ENCODE results near the gene C10orf71.

The C10orf71 gene

DNA sequence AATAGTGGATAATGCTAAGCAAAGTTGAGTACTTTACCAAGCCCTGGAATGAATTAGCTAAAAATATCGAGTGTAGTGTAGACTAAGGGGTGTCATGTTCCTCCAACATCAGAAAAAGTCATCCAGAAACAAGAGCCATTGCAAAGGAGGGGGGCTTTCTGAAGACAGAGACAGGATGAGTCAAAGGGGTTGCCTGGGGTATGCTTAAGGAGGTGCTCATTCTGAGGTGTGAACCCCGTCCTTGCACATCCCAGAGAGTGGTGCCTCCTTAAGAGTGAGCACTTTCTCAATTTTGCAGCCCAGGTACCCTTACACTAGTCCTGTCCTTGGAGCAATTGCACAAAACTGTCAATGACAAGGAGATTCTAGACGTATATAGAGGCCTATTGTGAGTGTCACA lies 43.1 kb upstream of the C10orf71 start:
- TF ChIP-seq, protein P1, sequence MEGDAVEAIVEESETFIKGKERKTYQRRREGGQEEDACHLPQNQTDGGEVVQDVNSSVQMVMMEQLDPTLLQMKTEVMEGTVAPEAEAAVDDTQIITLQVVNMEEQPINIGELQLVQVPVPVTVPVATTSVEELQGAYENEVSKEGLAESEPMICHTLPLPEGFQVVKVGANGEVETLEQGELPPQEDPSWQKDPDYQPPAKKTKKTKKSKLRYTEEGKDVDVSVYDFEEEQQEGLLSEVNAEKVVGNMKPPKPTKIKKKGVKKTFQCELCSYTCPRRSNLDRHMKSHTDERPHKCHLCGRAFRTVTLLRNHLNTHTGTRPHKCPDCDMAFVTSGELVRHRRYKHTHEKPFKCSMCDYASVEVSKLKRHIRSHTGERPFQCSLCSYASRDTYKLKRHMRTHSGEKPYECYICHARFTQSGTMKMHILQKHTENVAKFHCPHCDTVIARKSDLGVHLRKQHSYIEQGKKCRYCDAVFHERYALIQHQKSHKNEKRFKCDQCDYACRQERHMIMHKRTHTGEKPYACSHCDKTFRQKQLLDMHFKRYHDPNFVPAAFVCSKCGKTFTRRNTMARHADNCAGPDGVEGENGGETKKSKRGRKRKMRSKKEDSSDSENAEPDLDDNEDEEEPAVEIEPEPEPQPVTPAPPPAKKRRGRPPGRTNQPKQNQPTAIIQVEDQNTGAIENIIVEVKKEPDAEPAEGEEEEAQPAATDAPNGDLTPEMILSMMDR (IDR thresholded peaks at IDR 0.05; ENCODE audit: insufficient read depth, low read length, missing control alignments): no peak
- no peak for DNase-seq (ENCODE audit: low read depth, low spot score)
- no peak overlapping the region for H3K4me3 ChIP-seq (ENCODE audit: low read depth, low read length)
- CTCF ChIA-PET: no interaction called here
- POLR2A ChIA-PET: no interaction called here

DNA sequence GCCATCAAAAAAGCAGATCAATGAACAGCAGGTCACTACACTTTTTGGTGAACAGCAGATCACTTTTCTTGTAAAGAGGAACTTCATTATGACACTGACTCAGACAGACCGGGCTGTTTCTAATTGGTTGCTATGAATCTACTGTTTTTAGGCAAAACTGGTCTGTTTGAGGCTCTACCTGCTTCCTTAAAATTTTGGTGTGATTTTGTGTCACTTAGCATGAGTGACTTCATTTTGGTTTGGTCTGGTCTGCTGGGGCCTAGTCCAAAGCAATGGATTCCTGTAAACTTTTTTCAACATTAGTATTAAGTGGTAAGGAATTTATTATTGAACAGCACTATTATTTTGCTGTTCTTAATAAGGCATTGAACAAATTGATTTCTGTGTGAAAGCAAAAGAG lies 41.8 kb upstream of the C10orf71 start:
- TF ChIP-seq, protein P1 (IDR thresholded peaks at IDR 0.05; ENCODE audit: insufficient read depth, low read length, missing control alignments): no peak
- DNase-seq (ENCODE audit: low read depth, low spot score): no peak
- ChIA-PET POLR2A (no interaction called here), CTCF (no interaction called here)
- H3K4me3 ChIP-seq (ENCODE audit: low read depth, low read length): no peak overlapping the region

DNA sequence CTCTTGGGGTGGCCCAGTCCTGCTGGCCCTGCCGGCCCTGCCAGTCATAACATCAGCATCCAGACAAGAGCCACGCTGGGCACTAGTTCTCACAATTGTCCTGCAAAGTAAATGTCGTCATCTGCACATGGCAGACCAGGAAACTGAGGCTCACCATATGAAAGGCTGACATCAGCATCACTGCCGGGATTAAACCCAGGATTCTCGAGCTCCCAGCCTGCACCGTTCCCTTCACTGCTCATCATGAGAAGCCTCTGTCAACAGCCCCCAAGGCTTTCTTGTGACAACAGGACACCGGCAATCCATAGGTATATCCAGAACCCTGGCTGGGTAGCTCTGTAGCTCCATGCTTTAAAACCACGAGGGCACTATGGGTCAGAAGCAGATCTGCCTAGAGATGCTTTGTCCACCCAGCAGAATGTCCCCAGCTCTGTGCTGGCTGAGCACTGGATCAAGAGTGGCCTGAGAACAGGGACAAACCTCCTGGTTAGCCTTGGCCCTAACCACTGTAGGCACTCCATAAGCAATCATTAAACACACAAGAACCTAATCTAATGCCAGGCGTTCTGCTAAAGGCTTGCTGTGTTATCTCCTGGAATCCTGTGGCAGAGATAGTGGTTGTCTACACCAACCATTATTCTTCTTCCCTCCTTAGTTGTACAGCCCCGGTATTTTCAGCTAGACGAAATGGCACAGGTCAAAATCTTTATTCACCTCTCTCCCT lies 41.2 kb upstream of the C10orf71 start:
- ChIA-PET POLR2A (no interaction called here), CTCF (no interaction called here)
- H3K4me3 ChIP-seq (ENCODE audit: low read depth, low read length): no peak overlapping the region
- no peak for DNase-seq (ENCODE audit: low read depth, low spot score)
- TF ChIP-seq, protein P1 (IDR thresholded peaks at IDR 0.05; ENCODE audit: insufficient read depth, low read length, missing control alignments): no peak

DNA sequence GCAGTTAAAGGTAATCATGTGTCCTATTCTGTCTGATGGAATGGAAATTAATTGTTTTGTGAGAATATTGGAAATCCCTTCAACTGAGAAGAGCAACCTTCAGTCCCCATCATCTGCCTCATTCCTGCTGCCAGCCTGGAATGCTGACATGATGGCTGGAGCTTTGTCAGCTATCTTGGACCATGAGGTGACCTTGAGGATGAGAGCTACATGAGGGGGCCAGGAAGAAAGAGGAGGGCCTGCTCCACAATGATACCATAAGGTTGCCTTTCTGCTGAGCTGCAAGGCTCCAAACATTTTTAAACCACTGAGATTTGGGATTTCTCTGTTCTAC lies 40.7 kb upstream of the C10orf71 start:
- no peak for DNase-seq (ENCODE audit: low read depth, low spot score)
- TF ChIP-seq, protein P1 (IDR thresholded peaks at IDR 0.05; ENCODE audit: insufficient read depth, low read length, missing control alignments): no peak
- ChIA-PET POLR2A (no interaction called here), CTCF (no interaction called here)
- no peak overlapping the region for H3K4me3 ChIP-seq (ENCODE audit: low read depth, low read length)

DNA sequence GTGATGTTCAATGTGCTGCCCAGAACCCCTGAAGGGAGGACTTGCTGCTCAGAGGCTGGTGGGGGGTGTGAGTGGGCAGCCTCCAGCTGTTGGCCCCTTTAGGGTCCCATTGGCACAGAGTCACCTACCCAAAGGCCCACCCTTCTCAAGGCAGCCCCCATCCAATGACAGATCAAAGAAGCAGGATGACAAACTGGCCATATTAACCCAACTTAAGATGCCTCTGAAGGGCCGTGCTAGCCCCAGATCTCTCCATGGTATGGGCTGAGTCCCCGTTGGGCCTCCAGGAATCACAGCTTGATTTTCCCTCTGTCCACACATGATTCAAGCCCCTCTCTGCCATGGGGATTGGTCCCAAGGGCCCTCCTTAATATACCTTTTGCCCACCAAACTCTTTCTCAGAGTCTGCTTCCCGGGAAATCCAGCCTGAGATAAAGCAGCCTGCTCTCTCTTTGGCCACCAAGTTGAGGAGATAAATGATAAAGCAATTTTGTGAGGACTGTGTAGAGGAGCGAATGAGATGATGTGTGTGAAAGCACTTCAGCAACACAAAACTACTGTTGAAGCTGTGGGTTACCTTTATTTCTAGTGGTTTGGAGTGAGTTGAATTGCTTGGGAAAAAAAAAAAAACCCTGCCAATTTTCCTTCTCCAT lies 38.2 kb upstream of the C10orf71 start:
- ChIA-PET CTCF (no interaction called here), POLR2A (no interaction called here)
- TF ChIP-seq, protein P1 (IDR thresholded peaks at IDR 0.05; ENCODE audit: insufficient read depth, low read length, missing control alignments): no peak
- no peak for DNase-seq (ENCODE audit: low read depth, low spot score)
- H3K4me3 ChIP-seq (ENCODE audit: low read depth, low read length): no peak overlapping the region

DNA sequence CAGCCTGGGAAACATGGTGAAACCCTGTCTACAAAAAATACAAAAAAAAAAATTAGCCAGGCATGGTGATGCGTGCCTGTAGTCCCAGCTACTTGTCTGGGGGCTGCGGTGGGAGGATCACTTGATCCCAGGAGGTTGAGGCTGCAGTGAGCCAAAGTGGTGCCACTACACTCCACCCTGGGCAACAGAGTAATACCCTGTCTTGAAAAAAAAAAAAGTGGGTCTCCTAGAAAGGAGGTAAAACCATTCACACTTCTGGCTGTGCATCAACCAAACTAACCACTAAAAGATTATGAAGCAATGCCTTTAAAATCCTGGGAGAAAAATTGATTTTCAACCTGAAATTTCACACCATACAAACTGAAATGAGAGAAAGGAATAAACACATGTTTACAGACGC lies 35.4 kb upstream of the C10orf71 start:
- ChIA-PET POLR2A (no interaction called here), CTCF (no interaction called here)
- TF ChIP-seq, protein P1 (IDR thresholded peaks at IDR 0.05; ENCODE audit: insufficient read depth, low read length, missing control alignments): no peak
- no peak overlapping the region for H3K4me3 ChIP-seq (ENCODE audit: low read depth, low read length)
- no peak for DNase-seq (ENCODE audit: low read depth, low spot score)

Data from AG04449 (cell line).